GM12874 (cell line): ENCODE results near the gene ST7.

Source experiments
- CTCF ChIP-seq: IDR thresholded peaks from 2 replicates; pipeline ENCODE4 v1.5.1; 2011; ENCODE audit warnings: low read depth, mild to moderate bottlenecking, control low read depth, low read length, moderate library complexity; ENCODE audit not compliant: insufficient read depth

ST7 gene

GRCh38 chr7:117097860-117098259 is 144.6 kb downstream of the ST7 start:
- TF ChIP-seq CTCF, result no peak

GRCh38 chr7:117098457-117098856 is 145.2 kb downstream of the ST7 start:
- TF ChIP-seq CTCF, result no peak

GRCh38 chr7:117101026-117101425 is 147.7 kb downstream of the ST7 start:
- TF ChIP-seq CTCF, result no peak

- no peak for TF ChIP-seq CTCF
These were observed 157.4 kb downstream of the ST7 start for GRCh38 chr7:117110480-117111315.

- no peak for TF ChIP-seq CTCF
These were observed 158.2 kb downstream of the ST7 start for GRCh38 chr7:117111535-117111934.

- TF ChIP-seq CTCF, result no peak
These were observed 159.3 kb downstream of the ST7 start for GRCh38 chr7:117112640-117113039.

GRCh38 chr7:117113871-117114270 is 160.6 kb downstream of the ST7 start:
- no peak for TF ChIP-seq CTCF
